GM12878 (cell line): Measurements from ENCODE around the gene ITIH1. TPM values are rescaled to one million over a fixed set of nuclear protein-coding genes. Genes with fewer than 3 reads are reported as not detected.

Experiments used
- BRCA1 ChIP-seq: IDR thresholded peaks from 2 replicates; pipeline ENCODE4 v1.6.1; 2011; ENCODE audit warnings: low read depth, low read length, improper control_type of control experiment
- CBFB ChIP-seq: IDR thresholded peaks from 2 replicates; pipeline ENCODE4 v1.6.1; 2016; ENCODE audit warnings: antibody characterized with exemption, low read depth
- DPF2 ChIP-seq: fragments of 450-650 bp; IDR thresholded peaks from 2 replicates; pipeline ENCODE4 v1.6.1; 2017; ENCODE audit warnings: mild to moderate bottlenecking
- ETV6 ChIP-seq, 2 experiments: fragments of 450-650 bp in 1 of 2; IDR thresholded peaks in 1 of 2; conservative IDR thresholded peaks in 1 of 2; 2 replicates each; pipeline ENCODE4 v1.6.1; 2014; ENCODE audit warnings: antibody characterized with exemption in 1 of 2, borderline replicate concordance in 1 of 2, low read depth in 1 of 2, mild to moderate bottlenecking in 1 of 2, moderate library complexity in 1 of 2
- HCFC1 ChIP-seq: fragments of 150-350 bp; IDR thresholded peaks from 2 replicates; pipeline ENCODE4 v1.6.1; 2014; ENCODE audit warnings: low read length
- IKZF1 ChIP-seq: fragments of 450-650 bp; conservative IDR thresholded peaks from 2 replicates; pipeline ENCODE4 v1.6.1; 2017; ENCODE audit warnings: antibody characterized with exemption, mild to moderate bottlenecking
- IRF4 ChIP-seq: IDR thresholded peaks from 2 replicates; pipeline ENCODE4 v1.6.1; 2011; ENCODE audit warnings: low read depth, low read length
- NFIC ChIP-seq: IDR thresholded peaks from 2 replicates; pipeline ENCODE4 v1.6.1; 2012; ENCODE audit warnings: low read depth, mild to moderate bottlenecking, inconsistent platforms, low read length, moderate library complexity
- SMARCA5 ChIP-seq: fragments of 450-650 bp; IDR thresholded peaks from 2 replicates; pipeline ENCODE4 v1.6.1; 2017; ENCODE audit warnings: mild to moderate bottlenecking
- TCF7 ChIP-seq: IDR thresholded peaks from 2 replicates; pipeline ENCODE4 v1.6.1; 2014; ENCODE audit warnings: antibody characterized with exemption, borderline replicate concordance
- ZNF217 ChIP-seq: fragments of 450-650 bp; IDR thresholded peaks from 2 replicates; pipeline ENCODE4 v1.6.1; 2017; ENCODE audit warnings: antibody characterized with exemption, mild to moderate bottlenecking
- polyA plus RNA-seq, 11 experiments: library from polyadenylated mRNA; depleted of rRNA in 4 of 11; unstranded in 6 of 11; stranded (reverse) in 5 of 11; fragments of >200 nt; fragmentation: Nextera tagmentation in 4 of 11; fragmentation: Illumina TruSeq in 1 of 11; extraction: Ambion mirVana in 4 of 11; extraction: Trizol in 1 of 11; gene quantifications; 1 replicate in 1 of 11; 2 replicates in 10 of 11; pipeline versions ENCODE4 v1.2.1 to v1.2.3, GENCODE V29; 2011 to 2016; ENCODE audit warnings: inconsistent platforms in 2 of 11, missing spikeins in 2 of 11, low read depth in 1 of 11
- total RNA-seq, 4 experiments: library from RNA; depleted of rRNA in 3 of 4; stranded (reverse); fragments of >200 nt in 3 of 4; fragmentation: Illumina TruSeq in 1 of 4; extraction: Trizol in 1 of 4; gene quantifications; 2 replicates each; pipeline versions ENCODE4 v1.2.1 to v1.2.3, GENCODE V29; 2013 to 2021
- TF ChIP-seq, protein P1 (sequence below): fragments of 450-650 bp; formaldehyde crosslinking; IDR thresholded peaks from 2 replicates; pipeline ENCODE4 v1.5.0; 2022; ENCODE audit warnings: mild to moderate bottlenecking, missing genetic modification characterization
- TF ChIP-seq, protein P2 (sequence below): fragments of 450-650 bp; formaldehyde crosslinking; IDR thresholded peaks from 2 replicates; pipeline ENCODE4 v1.4.0; 2022; ENCODE audit warnings: mild to moderate bottlenecking, moderate library complexity

Gene ITIH1
- total and polyA plus RNA-seq, 10 of the 15 experiments (the other 5 are each of a cell fraction or from before 2014, with no cell fraction given) = 0.33 to 0.64 (median 0.44) TPM; not detected in 7

DNA sequence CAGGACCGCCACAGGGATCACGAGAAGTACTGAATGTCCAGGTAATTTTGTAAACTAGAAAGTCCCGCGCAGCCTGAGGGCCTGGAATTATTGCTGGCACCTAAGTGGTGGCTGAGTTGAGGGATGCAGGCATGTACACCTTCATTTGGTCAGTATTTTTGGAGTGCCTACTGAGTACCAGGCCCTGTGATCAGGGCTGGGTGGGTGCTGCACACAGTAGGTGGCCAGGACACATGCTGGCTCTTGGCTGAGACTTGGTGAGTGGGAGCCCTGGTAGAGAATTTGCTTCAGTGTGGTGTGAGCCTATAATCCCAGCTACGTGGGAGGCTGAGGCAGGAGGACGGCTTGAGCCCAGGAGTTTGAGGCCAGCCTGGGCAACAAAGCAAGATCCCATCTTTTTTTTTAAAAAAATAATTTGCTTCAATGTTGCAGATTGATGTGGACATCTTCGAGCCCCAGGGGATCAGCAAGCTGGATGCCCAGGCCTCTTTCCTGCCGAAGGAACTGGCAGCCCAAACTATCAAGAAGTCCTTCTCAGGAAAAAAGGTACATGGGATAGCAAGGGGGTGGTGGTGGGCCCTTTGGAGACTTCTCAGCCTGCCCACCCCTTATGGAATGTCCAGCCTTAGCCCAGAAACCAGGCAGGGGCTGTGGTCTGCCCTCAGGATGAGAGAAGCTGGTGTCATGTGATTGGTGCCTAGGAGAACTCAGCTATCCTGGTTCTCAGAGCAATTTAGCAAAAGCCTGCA lies 2.6 kb downstream of the ITIH1 start (continued):
- TF ChIP-seq ETV6 (conservative IDR thresholded peaks at IDR 0.05 in 1 of 2, IDR thresholded peaks at IDR 0.05 in 1 of 2; ENCODE audit: borderline replicate concordance in 1 of 2, low read depth in 1 of 2) (no peak), TCF7 (no peak), IKZF1 (peak; percentile 82; the same call in 1 of the 2 replicates), SMARCA5 (peak; percentile 65; the same call in 1 of the 2 replicates), HCFC1 (no peak), DPF2 (peak; percentile 93), BRCA1 (no peak), ZNF217 (peak; percentile 80; the same call in 1 of the 2 replicates), NFIC (no peak), CBFB (no peak), IRF4 (no peak)
- TF ChIP-seq, protein P1, sequence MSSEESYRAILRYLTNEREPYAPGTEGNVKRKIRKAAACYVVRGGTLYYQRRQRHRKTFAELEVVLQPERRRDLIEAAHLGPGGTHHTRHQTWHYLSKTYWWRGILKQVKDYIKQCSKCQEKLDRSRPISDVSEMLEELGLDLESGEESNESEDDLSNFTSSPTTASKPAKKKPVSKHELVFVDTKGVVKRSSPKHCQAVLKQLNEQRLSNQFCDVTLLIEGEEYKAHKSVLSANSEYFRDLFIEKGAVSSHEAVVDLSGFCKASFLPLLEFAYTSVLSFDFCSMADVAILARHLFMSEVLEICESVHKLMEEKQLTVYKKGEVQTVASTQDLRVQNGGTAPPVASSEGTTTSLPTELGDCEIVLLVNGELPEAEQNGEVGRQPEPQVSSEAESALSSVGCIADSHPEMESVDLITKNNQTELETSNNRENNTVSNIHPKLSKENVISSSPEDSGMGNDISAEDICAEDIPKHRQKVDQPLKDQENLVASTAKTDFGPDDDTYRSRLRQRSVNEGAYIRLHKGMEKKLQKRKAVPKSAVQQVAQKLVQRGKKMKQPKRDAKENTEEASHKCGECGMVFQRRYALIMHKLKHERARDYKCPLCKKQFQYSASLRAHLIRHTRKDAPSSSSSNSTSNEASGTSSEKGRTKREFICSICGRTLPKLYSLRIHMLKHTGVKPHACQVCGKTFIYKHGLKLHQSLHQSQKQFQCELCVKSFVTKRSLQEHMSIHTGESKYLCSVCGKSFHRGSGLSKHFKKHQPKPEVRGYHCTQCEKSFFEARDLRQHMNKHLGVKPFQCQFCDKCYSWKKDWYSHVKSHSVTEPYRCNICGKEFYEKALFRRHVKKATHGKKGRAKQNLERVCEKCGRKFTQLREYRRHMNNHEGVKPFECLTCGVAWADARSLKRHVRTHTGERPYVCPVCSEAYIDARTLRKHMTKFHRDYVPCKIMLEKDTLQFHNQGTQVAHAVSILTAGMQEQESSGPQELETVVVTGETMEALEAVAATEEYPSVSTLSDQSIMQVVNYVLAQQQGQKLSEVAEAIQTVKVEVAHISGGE (CRISPR knock-in tag) = no peak
- TF ChIP-seq, protein P2, sequence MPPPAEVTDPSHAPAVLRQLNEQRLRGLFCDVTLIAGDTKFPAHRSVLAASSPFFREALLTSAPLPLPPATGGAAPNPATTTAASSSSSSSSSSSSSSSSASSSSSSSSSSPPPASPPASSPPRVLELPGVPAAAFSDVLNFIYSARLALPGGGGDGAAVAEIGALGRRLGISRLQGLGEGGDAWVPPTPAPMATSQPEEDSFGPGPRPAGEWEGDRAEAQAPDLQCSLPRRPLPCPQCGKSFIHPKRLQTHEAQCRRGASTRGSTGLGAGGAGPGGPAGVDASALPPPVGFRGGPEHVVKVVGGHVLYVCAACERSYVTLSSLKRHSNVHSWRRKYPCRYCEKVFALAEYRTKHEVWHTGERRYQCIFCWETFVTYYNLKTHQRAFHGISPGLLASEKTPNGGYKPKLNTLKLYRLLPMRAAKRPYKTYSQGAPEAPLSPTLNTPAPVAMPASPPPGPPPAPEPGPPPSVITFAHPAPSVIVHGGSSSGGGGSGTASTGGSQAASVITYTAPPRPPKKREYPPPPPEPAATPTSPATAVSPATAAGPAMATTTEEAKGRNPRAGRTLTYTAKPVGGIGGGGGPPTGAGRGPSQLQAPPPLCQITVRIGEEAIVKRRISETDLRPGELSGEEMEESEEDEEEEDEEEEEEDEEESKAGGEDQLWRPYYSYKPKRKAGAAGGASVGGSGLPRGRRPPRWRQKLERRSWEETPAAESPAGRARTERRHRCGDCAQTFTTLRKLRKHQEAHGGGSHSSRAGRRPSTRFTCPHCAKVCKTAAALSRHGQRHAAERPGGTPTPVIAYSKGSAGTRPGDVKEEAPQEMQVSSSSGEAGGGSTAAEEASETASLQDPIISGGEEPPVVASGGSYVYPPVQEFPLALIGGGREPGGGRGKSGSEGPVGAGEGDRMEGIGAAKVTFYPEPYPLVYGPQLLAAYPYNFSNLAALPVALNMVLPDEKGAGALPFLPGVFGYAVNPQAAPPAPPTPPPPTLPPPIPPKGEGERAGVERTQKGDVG (CRISPR knock-in tag) = no peak
